ENCODE results near the gene ALDH1A1. TPM values are rescaled to one million over a fixed set of nuclear protein-coding genes. Genes with fewer than 3 reads are reported as not detected.

Gene ALDH1A1
- total RNA-seq, 1 experiment from 2014 or later = not detected

DNA sequence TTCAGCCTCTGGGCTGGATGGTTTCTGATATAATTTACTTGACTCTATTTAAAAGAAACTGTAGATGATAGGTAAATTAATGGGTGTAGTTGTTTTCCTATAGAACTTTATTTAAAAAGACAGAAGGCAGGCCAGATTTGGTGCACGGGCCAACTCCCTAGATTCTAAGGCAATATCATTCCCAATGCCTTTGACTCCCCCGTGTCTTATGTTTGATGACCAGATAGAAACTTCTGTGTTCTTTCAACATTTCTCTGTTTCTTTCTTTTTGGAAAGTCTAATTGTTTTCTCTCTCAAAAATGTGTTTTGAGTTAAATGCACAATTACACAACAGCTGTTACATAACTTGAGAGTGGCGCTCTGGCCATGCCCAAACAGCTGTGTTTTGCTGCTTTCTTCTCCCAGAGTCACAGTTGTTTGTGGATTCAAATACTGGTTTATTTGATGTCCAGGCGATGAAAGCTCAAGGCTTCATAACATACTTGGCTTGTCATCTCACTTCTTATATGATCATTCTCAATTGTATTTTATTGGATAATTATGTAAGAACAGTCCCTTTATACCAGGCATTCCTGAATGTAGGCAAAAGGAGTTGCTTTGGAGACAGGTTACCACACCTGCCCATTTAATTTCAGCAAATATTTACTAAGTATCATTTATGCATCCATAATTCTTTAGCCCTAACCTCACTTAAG, 1.7 kb upstream of the ALDH1A1 start:
- Histone ChIP-seq H3K27ac (ENCODE audit: low read length) (no peak overlapping the region), H3K27me3 (ENCODE audit: low read length) (peaks cover 53% of the 10 kb centered on the region), H3K9ac (ENCODE audit: low read length) (no peak overlapping the region), H3K4me2 (ENCODE audit: low read length) (no peak overlapping the region), H3K4me1 (ENCODE audit: insufficient read depth, low read length) (no peaks in the 10 kb centered on the region), H3K4me3 (ENCODE audit: low read length) (no peak overlapping the region), H3K36me3 (ENCODE audit: low read depth, low read length) (no peaks in the 10 kb centered on the region), H3K9me3 (ENCODE audit: low read length) (no peaks in the 10 kb centered on the region), H2AFZ (ENCODE audit: low read length) (no peak overlapping the region), H3K79me2 (ENCODE audit: low read length) (no peaks in the 10 kb centered on the region), H3K9me2 (replicated peaks; ENCODE audit: low read length) (no peaks in the 10 kb centered on the region), H4K20me1 (ENCODE audit: low read length) (no peaks in the 10 kb centered on the region), H3F3A (ENCODE audit: low read length, unreplicated experiment) (no peaks in the 10 kb centered on the region)
- BruUV-seq (replicated peaks) = no TSS peak
- ATAC-seq (no peak), DNase-seq (no peak)
- POLR2A ChIA-PET (ENCODE audit: unreplicated experiment) = no interaction called here
- intact Hi-C loops (cut with micrococcal nuclease) = no loop called here
- TF ChIP-seq, protein P1, sequence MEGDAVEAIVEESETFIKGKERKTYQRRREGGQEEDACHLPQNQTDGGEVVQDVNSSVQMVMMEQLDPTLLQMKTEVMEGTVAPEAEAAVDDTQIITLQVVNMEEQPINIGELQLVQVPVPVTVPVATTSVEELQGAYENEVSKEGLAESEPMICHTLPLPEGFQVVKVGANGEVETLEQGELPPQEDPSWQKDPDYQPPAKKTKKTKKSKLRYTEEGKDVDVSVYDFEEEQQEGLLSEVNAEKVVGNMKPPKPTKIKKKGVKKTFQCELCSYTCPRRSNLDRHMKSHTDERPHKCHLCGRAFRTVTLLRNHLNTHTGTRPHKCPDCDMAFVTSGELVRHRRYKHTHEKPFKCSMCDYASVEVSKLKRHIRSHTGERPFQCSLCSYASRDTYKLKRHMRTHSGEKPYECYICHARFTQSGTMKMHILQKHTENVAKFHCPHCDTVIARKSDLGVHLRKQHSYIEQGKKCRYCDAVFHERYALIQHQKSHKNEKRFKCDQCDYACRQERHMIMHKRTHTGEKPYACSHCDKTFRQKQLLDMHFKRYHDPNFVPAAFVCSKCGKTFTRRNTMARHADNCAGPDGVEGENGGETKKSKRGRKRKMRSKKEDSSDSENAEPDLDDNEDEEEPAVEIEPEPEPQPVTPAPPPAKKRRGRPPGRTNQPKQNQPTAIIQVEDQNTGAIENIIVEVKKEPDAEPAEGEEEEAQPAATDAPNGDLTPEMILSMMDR (conservative IDR thresholded peaks at IDR 0.05; ENCODE audit: low read depth, low read length) = no peak
- TF ChIP-seq EZH2 (IDR thresholded peaks at IDR 0.05; ENCODE audit: low read length, unreplicated experiment) = no peak
- TF ChIP-seq EZH2phosphoT487 (IDR thresholded peaks at IDR 0.05; ENCODE audit: borderline replicate concordance, low read length) = no peak
- CTCF ChIA-PET = no interaction called here

DNA sequence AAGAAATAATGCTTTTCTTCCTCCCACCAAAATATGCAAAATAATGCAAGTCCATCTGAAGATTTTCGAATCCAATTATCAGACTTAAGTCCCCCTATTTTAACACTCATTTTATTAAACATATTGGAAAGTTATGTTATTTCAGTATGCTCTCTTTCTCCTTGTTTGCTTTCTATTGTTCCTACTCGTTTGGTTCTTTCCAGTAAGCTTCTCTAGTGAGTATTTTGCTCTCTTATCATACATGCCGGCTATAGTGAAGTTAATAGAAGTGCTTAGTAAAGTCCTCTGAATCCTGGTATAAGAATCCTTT, 517 bp downstream of the ALDH1A1 start:
- POLR2A ChIA-PET (ENCODE audit: unreplicated experiment) = no interaction called here
- BruUV-seq (replicated peaks) = no TSS peak

More for the DNA sequence above, 517 bp downstream of the ALDH1A1 start:
- Histone ChIP-seq H3K79me2 (ENCODE audit: low read length) (no peaks in the 10 kb centered on the region), H3F3A (ENCODE audit: low read length, unreplicated experiment) (no peaks in the 10 kb centered on the region), H3K9ac (ENCODE audit: low read length) (no peak overlapping the region), H3K4me2 (ENCODE audit: low read length) (no peak overlapping the region), H3K9me3 (ENCODE audit: low read length) (no peaks in the 10 kb centered on the region), H3K36me3 (ENCODE audit: low read depth, low read length) (no peaks in the 10 kb centered on the region), H3K4me1 (ENCODE audit: insufficient read depth, low read length) (no peaks in the 10 kb centered on the region), H3K27me3 (ENCODE audit: low read length) (peaks cover 71% of the 10 kb centered on the region), H4K20me1 (ENCODE audit: low read length) (no peaks in the 10 kb centered on the region), H2AFZ (ENCODE audit: low read length) (no peak overlapping the region), H3K9me2 (replicated peaks; ENCODE audit: low read length) (no peaks in the 10 kb centered on the region), H3K4me3 (ENCODE audit: low read length) (no peak overlapping the region), H3K27ac (ENCODE audit: low read length) (no peak overlapping the region)
- ATAC-seq (no peak), DNase-seq (no peak)
- intact Hi-C loops (cut with micrococcal nuclease) = no loop called here
- TF ChIP-seq, protein P1 (conservative IDR thresholded peaks at IDR 0.05; ENCODE audit: low read depth, low read length) = no peak
- TF ChIP-seq EZH2phosphoT487 (IDR thresholded peaks at IDR 0.05; ENCODE audit: borderline replicate concordance, low read length) = no peak
- no peak for TF ChIP-seq EZH2 (IDR thresholded peaks at IDR 0.05; ENCODE audit: low read length, unreplicated experiment)
- CTCF ChIA-PET = no interaction called here

Data from PC-3 (cell line).